ENCODE measurements around the gene FPR3. TPM values are rescaled to one million over a fixed set of nuclear protein-coding genes. Genes with fewer than 3 reads are reported as not detected.

The FPR3 gene
- total RNA-seq, 1 experiment from 2014 or later = not detected

DNA sequence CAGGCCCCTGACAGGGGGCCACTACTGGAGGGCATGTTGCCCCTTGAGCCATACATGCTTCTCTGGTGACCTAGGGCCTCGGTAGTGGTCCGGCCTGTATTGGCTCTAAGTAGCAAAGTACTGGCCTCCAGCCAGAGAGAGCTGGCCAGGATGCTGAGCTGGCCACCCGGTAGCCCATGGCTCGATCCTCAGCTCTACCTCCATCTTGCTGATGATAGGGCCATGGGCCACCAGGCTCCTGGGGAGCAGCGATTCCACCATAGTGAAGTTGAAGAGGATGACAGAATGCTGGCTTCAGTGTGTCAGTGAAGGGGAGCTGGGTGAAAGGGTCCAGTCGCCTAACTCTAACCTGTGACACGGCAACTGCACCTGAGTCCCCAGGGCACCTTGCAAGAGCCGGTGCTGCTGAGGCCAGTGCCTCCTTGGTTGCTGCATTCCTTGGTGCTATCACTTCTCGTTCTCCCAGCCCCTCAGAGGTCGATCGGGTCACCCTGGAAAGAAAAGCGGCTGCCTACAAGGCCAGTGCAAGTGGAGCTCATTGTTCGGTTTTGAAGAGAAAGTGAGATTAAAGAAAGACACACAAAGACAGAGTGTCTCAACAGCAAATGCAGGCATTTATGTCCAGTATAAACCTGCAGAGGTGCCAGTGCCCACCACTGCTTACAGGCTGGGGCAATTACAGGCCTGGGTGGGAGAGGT lies 5.0 kb downstream of the FPR3 start:
- CTCF ChIA-PET = interaction anchor here (1.3 kb wide), 1 partner anchor 9 kb away, joined by 3 read pairs; no protein-coding TSS in a partner anchor
- peaks cover 24% of the 10 kb centered on the region for H3K9me3 Mint-ChIP-seq (ENCODE audit: low read depth, unreplicated experiment)
- intact Hi-C loops (cut with micrococcal nuclease; ENCODE audit: unreplicated experiment) = no loop called here
- H3K4me3 Mint-ChIP-seq (ENCODE audit: low read depth, unreplicated experiment) = no peak overlapping the region
- no peak for TF ChIP-seq CTCF (IDR thresholded peaks at IDR 0.05; ENCODE audit: unreplicated experiment)
- no peak for DNase-seq
- no peak overlapping the region for H3K27ac Mint-ChIP-seq (ENCODE audit: unreplicated experiment)
- H3K36me3 Mint-ChIP-seq (ENCODE audit: insufficient read depth, unreplicated experiment) = no peaks in the 10 kb centered on the region
- H3K4me1 Mint-ChIP-seq (ENCODE audit: low read depth, unreplicated experiment) = no peaks in the 10 kb centered on the region
- no TSS peak for BruUV-seq (replicated peaks)
- H3K27me3 Mint-ChIP-seq (ENCODE audit: unreplicated experiment) = peaks cover 12% of the 10 kb centered on the region

DNA sequence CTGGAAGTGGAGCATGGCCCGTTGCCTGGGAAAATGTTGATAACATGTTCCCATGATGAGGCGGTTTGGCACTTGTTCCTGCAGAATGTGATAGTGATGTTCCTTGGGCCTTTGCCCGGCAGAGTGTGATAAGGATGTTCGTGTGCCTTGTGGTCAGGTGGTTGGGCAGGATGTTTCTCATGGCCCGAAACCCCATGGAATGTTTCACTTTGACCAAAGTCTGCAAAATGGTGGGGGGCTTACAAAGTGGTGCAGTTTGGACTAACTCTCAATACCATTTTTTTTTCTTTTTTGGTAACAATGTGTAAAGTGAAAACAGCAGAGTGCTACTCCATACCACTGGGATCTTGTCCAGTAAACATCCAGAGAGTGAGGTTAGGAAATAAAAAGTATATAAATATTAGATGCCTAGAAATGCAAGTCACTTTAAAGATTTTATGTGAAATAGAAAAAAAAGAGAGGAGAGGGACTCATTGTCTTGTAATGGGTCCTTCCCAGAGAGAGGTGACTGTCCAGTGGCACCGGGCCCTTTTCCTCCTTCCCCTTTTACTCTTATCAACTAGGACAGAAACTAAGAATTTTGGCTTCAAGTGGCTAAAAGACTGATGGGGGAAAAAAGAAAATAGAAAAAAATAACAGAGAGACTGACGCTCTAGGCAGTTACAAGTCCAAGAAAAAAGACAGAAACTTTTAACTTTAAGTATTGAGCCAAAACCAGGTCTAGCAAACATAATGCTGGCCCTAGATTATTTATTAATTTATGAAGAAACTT lies 5.7 kb downstream of the FPR3 start:
- H3K9me3 Mint-ChIP-seq (ENCODE audit: low read depth, unreplicated experiment) = peaks cover 24% of the 10 kb centered on the region
- TF ChIP-seq CTCF (IDR thresholded peaks at IDR 0.05; ENCODE audit: unreplicated experiment) = no peak
- no peaks in the 10 kb centered on the region for H3K4me1 Mint-ChIP-seq (ENCODE audit: low read depth, unreplicated experiment)
- BruUV-seq (replicated peaks) = no TSS peak
- DNase-seq = no peak
- H3K27ac Mint-ChIP-seq (ENCODE audit: unreplicated experiment) = no peak overlapping the region
- CTCF ChIA-PET = interaction anchor here (1.3 kb wide), 1 partner anchor 8 kb away, joined by 3 read pairs; no protein-coding TSS in a partner anchor
- H3K4me3 Mint-ChIP-seq (ENCODE audit: low read depth, unreplicated experiment) = no peak overlapping the region
- H3K27me3 Mint-ChIP-seq (ENCODE audit: unreplicated experiment) = peaks cover 12% of the 10 kb centered on the region
- intact Hi-C loops (cut with micrococcal nuclease; ENCODE audit: unreplicated experiment) = no loop called here
- H3K36me3 Mint-ChIP-seq (ENCODE audit: insufficient read depth, unreplicated experiment) = no peaks in the 10 kb centered on the region

DNA sequence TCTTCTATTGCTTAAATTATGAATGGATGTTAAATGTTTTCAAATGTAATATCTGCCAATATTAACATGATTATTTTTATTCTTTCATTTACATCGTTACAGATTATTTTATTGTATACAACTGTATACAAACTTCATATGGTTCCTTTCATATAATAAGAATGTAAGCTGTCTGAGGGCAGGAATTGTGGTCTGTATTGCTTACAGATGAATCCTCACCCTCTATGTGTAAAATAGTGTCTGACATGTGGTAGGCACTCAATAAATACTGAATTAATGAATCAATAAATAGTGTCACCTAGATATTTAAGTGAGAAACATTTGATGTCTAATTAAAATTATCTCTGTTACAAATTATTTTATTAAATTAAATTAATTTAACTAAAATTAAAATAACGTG lies 7.8 kb downstream of the FPR3 start:
- Mint-ChIP-seq H3K4me3 (ENCODE audit: low read depth, unreplicated experiment) (no peak overlapping the region), H3K27me3 (ENCODE audit: unreplicated experiment) (no peaks in the 10 kb centered on the region), H3K9me3 (ENCODE audit: low read depth, unreplicated experiment) (peaks cover 20% of the 10 kb centered on the region), H3K27ac (ENCODE audit: unreplicated experiment) (no peak overlapping the region), H3K4me1 (ENCODE audit: low read depth, unreplicated experiment) (no peaks in the 10 kb centered on the region), H3K36me3 (ENCODE audit: insufficient read depth, unreplicated experiment) (no peaks in the 10 kb centered on the region)
- no TSS peak for BruUV-seq (replicated peaks)
- TF ChIP-seq CTCF (IDR thresholded peaks at IDR 0.05; ENCODE audit: unreplicated experiment) = no peak
- no peak for DNase-seq
- intact Hi-C loops (cut with micrococcal nuclease; ENCODE audit: unreplicated experiment) = no loop called here
- CTCF ChIA-PET = no interaction called here

GRCh38 chr19:51803519-51803918 lies 8.6 kb downstream of the FPR3 start:
- no peak for DNase-seq
- CTCF ChIA-PET = no interaction called here
- BruUV-seq (replicated peaks) = no TSS peak
- Mint-ChIP-seq H3K27me3 (ENCODE audit: unreplicated experiment) (no peaks in the 10 kb centered on the region), H3K4me3 (ENCODE audit: low read depth, unreplicated experiment) (no peak overlapping the region), H3K36me3 (ENCODE audit: insufficient read depth, unreplicated experiment) (no peaks in the 10 kb centered on the region), H3K9me3 (ENCODE audit: low read depth, unreplicated experiment) (peaks cover 19% of the 10 kb centered on the region), H3K4me1 (ENCODE audit: low read depth, unreplicated experiment) (no peaks in the 10 kb centered on the region), H3K27ac (ENCODE audit: unreplicated experiment) (no peak overlapping the region)
- TF ChIP-seq CTCF (IDR thresholded peaks at IDR 0.05; ENCODE audit: unreplicated experiment) = no peak
- intact Hi-C loops (cut with micrococcal nuclease; ENCODE audit: unreplicated experiment) = no loop called here

Measured in Calu3 (cell line).